Gastroesophageal sphincter (tissue), 3 donors: Measurements from ENCODE around the gene DUS1L.

Source experiments
- CTCF ChIP-seq, 4 experiments: fragments of 200-600 bp in 2 of 4; fragments of 450-650 bp in 2 of 4; sonication (generic) in 1 of 4; IDR thresholded peaks; one replicate each; pipeline ENCODE4 v1.5.1; 2017 to 2019; ENCODE audit warnings: antibody characterized with exemption in 4 of 4, mild to moderate bottlenecking in 2 of 4, moderate library complexity in 2 of 4
- EP300 ChIP-seq: sonication (generic); formaldehyde crosslinking; IDR thresholded peaks from one replicate; pipeline ENCODE4 v1.6.1; 2017; ENCODE audit warnings: antibody characterized with exemption, mild to moderate bottlenecking
- POLR2AphosphoS5 ChIP-seq: sonication (generic); formaldehyde crosslinking; IDR thresholded peaks from one replicate; pipeline ENCODE4 v1.6.1; 2017; ENCODE audit warnings: antibody characterized with exemption

- TF ChIP-seq EP300, result no peak
- TF ChIP-seq CTCF (IDR thresholded peaks at IDR 0.05), result no peak
- TF ChIP-seq POLR2AphosphoS5, result no peak
Measured at GRCh38 chr17:82046903-82047302, 18.7 kb downstream of the DUS1L start.
